ENCODE results near the gene ARMC3.

Gene ARMC3

DNA sequence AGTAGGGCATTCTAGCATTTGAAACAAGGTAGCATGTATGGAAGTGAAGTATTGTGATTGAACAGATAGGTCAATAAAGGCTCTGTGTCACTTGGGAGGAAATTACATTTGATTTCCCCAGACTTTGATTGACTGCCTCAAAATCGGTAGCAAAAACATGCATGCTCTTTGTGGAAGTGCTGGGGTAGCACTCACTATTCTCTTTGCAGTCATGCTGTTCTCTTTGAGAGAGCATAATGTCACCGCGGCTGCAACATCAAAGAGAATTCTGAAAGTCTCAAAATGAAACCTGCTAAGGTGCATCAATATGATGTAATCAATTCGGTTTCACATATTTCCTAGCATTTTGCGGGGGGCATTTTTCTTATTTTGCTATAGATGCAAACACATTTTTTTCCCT lies 64.2 kb downstream of the ARMC3 start:
- DNase-seq (ENCODE audit: low read depth): no peak

DNA sequence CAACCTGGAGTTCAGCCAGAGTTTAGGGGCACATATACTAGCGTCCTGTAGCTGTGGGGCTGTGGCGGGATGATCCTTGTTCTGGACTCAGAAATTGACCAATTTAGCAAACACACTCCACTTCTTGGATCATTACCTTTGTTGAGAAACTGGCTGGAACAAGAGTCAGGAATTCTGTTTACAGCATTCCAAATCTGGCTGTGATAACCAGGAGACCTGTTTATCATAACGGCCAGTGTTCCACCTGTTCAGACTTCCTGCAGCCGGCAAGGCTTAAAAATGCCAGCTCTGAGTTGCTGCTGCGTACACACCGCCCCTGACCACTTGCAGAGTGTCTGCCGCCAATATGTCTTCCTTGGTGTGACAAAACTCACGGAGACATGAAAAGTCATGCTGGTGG lies 64.8 kb downstream of the ARMC3 start:
- DNase-seq (ENCODE audit: low read depth): no peak

DNA sequence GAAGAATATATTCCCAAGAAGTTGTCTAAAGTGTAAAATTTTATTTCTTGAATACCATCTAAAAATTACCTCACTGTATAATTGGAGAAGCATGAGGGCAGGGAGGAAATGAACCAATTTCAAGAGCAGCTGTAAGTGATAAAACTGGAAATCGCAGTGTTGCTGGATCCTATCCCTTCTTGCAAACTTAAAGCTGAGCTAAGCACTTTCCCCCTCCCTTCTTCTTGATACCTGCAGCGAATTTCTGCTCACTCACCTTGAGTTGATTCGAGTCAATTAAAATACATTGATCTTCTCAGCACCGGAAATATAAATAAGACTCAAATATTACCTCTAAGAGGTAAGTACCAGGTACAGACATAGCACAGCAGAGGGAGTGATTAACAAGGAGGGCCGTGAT lies 65.5 kb downstream of the ARMC3 start:
- DNase-seq (ENCODE audit: low read depth): no peak

DNA sequence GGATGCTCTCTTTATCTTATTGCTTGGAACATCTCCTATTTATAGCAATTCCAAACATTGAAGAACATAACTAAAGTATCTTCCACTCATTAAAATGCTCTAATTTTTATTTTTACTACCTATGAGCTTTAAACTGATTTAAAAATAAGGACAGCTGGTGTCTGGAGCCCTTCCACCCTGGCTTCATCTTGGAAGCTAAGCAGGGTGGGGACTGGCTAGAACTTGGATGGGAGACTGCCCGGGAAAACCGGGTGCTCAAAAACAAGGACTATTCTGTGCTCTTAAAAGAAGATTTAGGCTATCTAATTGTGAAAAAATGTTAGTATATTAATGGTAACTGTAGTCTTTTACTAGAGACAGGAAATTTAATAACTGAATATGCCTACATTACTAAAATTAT lies 69.2 kb downstream of the ARMC3 start:
- DNase-seq (ENCODE audit: low read depth): no peak

- DNase-seq (ENCODE audit: low read depth): no peak
Measured at GRCh38 chr10:22998091-22998490, 70.2 kb downstream of the ARMC3 start.

- no peak for DNase-seq (ENCODE audit: low read depth)
Measured at GRCh38 chr10:22999942-23000341, 72.1 kb downstream of the ARMC3 start.

GRCh38 chr10:23001901-23002516 lies 74.2 kb downstream of the ARMC3 start:
- no peak for DNase-seq (ENCODE audit: low read depth)

DNA sequence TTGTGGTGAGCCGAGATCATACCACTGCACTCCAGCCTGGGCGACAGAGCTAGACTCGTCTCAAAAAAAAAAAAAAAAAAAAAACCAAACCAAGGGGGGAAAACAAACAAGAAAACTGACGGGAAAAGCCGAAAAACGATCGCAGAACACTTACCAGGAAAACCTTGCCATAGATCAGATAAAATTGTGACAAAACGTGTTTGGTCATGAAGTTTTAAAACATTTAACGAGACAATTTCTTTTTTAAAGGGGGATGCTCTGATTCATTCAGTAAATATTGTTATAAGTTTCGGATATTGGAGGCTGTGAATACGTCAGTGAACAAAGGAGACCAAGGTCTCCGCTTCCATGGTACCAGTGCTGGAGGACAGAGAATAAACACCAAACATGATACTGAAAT lies 77.3 kb downstream of the ARMC3 start:
- no peak for DNase-seq (ENCODE audit: low read depth)

DNA sequence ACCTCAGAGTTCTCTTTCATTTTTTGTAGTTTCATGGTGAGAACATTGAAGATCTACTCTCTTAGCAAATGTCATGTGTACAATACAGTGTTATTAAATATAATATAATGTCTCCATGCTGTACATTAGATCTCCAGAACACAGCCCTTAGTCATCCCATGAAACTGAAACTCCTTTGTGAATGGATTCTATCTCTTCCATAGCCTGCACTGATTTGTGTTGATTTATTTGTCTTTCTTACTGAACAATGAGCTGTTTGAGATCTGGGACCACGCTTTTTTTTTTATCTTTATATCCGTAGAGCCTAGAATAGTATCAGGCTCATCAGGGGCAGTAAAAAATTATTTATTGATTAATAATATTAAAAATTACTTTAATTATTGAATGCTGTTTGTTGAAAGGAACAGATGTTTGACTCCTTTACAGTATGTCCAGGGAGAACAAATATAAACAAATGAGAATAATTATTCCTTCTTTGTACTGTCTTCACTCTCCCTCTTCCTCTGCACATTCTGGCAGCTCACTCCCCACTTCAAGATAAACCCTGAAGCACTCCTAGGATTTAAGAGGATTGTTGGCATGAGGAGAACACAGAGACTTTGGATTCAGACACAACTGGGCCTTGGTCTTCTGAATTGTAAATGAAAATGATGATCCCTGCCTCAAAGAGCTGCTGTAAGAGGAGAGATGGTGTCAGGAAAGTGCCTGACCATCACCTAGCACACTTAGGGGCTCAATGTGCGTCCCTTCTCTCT lies 85.9 kb downstream of the ARMC3 start:
- no peak for DNase-seq (ENCODE audit: low read depth)

DNA sequence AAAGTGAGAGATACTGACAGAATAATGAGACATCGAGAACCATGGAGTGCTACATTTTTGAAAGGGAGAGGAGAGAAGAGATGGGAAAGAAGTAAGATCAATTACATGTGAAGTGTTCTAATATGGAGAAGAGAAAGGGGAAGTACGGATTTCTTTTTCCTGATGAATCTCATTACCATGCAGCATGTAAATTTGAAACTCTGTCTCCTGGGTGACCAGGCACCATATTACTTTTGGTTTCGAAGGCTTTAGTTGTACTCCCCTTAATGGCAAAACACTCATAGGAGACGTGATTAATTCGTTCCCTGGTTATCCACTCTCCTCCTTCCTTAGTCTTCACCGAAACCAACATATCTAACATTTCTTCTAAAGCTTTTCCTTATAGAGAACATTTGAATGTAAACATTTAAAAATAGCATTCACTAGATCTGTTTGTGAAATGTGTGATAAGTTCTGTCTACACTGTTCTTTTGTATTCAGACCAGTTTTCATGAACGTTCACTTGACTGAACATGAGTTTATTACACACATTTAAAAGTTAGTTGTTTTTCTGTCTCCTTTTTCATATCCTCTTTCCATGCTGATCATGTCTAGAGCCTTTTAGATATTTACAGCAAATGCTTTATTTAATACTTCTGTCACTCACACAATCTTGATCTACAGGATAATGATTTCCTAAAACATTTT lies 87.3 kb downstream of the ARMC3 start:
- DNase-seq (ENCODE audit: low read depth): no peak

DNA sequence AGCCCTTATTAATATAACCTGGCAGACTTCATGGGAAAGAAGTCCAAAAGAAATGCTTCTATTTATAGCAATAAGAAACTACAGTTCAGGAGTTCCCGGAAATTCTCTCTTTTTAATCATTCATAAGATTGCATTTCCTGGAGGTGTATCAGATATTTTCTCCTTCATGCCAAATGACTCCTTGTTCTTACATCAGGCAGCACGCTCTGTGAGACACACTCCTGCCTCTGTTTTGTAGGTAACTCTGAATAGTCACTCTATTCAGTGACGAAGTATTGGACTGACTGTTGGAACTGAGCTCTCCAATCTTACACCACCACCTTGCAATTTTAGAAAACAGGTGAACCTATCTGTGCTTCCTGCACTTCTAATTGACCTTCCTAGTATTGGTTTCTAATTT lies 88.8 kb downstream of the ARMC3 start:
- DNase-seq (ENCODE audit: low read depth): no peak

GRCh38 chr10:23019633-23020032 lies 91.8 kb downstream of the ARMC3 start:
- DNase-seq (ENCODE audit: low read depth): no peak

DNA sequence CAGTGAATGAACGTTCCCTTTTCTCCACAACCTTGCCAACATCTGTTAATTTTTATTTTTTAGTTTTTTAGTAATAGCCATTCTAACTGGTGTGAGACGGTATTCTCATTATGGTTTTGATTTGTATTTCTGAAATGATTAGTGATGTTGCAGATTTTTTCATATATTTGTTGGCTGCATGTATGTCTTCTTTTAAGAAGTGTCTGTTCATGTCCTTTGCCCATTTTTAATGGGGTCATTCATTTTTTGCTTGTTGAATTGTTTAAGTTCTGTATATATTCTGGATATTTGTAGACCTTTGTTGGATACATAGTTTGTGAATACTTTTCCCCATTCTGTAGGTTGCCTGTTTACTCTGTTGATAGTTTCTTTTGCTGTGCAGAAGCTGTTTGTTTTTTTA lies 93.6 kb downstream of the ARMC3 start:
- DNase-seq (ENCODE audit: low read depth): no peak

- no peak for DNase-seq (ENCODE audit: low read depth)
Measured at GRCh38 chr10:23024002-23024401, 96.1 kb downstream of the ARMC3 start.

DNA sequence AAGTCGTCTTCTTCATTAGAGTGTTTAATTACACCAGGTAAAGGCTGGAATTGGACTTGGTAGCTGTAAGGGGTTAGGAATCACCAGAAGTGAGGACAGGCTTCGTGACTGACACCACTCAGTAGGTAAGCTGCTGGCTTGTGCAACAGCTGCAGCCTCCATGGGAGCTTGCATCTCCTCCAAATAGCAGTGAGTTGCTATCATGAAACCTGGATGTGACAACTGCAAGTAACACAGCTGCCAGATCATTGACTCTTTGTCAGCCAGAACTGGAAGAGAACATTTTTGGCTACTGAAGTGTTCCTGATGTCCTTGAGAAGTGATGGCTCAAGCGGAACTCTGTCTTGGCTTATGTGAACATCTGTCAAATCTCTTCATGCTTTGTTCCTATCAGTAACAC lies 103.5 kb downstream of the ARMC3 start:
- DNase-seq (ENCODE audit: low read depth): no peak

- DNase-seq (ENCODE audit: low read depth): no peak
Measured at GRCh38 chr10:23034790-23035189, 106.9 kb downstream of the ARMC3 start.

GRCh38 chr10:23035569-23035968 lies 107.7 kb downstream of the ARMC3 start:
- DNase-seq (ENCODE audit: low read depth): no peak

- no peak for DNase-seq (ENCODE audit: low read depth)
Measured at GRCh38 chr10:23037152-23037551, 109.3 kb downstream of the ARMC3 start.

DNA sequence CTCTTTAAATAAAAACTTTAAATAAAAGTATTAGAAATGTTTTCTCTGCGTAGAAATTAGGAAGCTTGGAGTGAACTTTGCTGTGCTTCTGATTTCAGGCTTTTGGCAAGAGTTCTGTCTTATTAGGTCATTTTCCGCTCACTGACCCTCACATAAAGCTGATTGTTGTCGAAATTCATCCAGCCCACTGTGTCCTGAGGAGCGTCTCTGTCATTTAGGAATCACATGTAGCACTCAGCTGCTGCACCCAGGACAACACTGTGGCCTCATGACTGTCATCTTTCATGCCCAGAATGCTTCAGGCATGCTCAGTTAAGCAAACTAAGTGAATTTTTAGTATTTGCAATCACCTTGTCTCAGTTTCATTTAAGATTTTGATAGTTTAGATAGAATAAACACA lies 109.7 kb downstream of the ARMC3 start:
- DNase-seq (ENCODE audit: low read depth): no peak

- DNase-seq (ENCODE audit: low read depth): no peak
Measured at GRCh38 chr10:23038172-23038571, 110.3 kb downstream of the ARMC3 start.

GRCh38 chr10:23040002-23040401 lies 112.1 kb downstream of the ARMC3 start:
- no peak for DNase-seq (ENCODE audit: low read depth)

DNA sequence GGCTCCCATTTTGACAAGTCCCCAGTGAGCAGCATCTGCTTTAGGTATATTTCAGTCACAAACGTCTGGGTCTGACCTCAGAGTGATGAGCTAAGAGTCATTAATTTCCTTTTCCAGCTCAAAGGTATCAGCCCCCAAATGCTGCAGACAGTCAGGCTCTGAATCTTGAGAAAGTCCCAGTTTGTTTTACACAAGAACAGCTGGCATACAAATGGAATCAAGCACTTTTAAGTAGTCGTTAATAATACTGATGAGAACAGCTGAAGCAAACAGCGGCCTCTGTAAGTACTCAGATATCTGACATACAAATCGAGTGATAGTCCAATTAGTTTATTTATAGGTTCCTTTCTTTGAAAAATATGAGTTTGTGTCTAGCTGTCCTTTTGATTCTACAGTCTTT lies 118.2 kb downstream of the ARMC3 start:
- no peak for DNase-seq (ENCODE audit: low read depth)

Data from activated gamma-delta T cell treated with anti-CD3 and anti-CD28 coated beads, Interleukin-2, amount 50 U/mL, for 16 hours (primary cell).